Measurements from ENCODE around the gene CHFR. TPM values are rescaled to one million over a fixed set of nuclear protein-coding genes. Genes with fewer than 3 reads are reported as not detected.

Gene CHFR
- polyA plus RNA-seq, 1 donor from 2014 or later = 89.3 TPM

- Histone ChIP-seq H3K9ac (ENCODE audit: low read length) (no peak overlapping the region), H3F3A (ENCODE audit: insufficient read depth, low read length, poor library complexity, severe bottlenecking) (no peaks in the 10 kb centered on the region), H4K20me1 (ENCODE audit: insufficient read depth) (no peaks in the 10 kb centered on the region), H3K79me2 (replicated peaks; ENCODE audit: insufficient read depth, low read length) (no peaks in the 10 kb centered on the region), H3K4me3 (ENCODE audit: low read length) (no peak overlapping the region), H3K27ac (ENCODE audit: low read length) (no peak overlapping the region), H3K9me2 (ENCODE audit: insufficient read depth, low read length) (no peaks in the 10 kb centered on the region), H3K36me3 (ENCODE audit: insufficient read depth, low read length) (peaks cover 4% of the 10 kb centered on the region), H2AFZ (ENCODE audit: low read depth, low read length) (no peak overlapping the region), H3K9me3 (ENCODE audit: low read length) (no peaks in the 10 kb centered on the region), H3K27me3 (ENCODE audit: insufficient read depth, low read depth, low read length) (no peaks in the 10 kb centered on the region), H3K4me2 (ENCODE audit: low read length) (no peak overlapping the region)
- TF ChIP-seq RAD21 (conservative IDR thresholded peaks at IDR 0.05) = no peak
- TF ChIP-seq TAF1 (IDR thresholded peaks at IDR 0.05; ENCODE audit: low read depth) = no peak
- no peak for TF ChIP-seq POLR2AphosphoS5 (IDR thresholded peaks at IDR 0.05)
- no peak for TF ChIP-seq EZH2 (IDR thresholded peaks at IDR 0.05; ENCODE audit: borderline replicate concordance, insufficient read depth, low read length, poor library complexity, severe bottlenecking)
- no peak for TF ChIP-seq REST (IDR thresholded peaks at IDR 0.05; ENCODE audit: borderline replicate concordance)
These were observed 13.2 kb downstream of the CHFR start for GRCh38 chr12:132874175-132874574.

- H3K36me3 ChIP-seq (ENCODE audit: insufficient read depth, low read length) = peaks cover 4% of the 10 kb centered on the region
- no peak for TF ChIP-seq REST (IDR thresholded peaks at IDR 0.05; ENCODE audit: borderline replicate concordance)
- TF ChIP-seq EZH2 (IDR thresholded peaks at IDR 0.05; ENCODE audit: borderline replicate concordance, insufficient read depth, low read length, poor library complexity, severe bottlenecking) = no peak
- no peak for TF ChIP-seq MXI1 (conservative IDR thresholded peaks at IDR 0.05; ENCODE audit: poor library complexity, severe bottlenecking)
- no peak for TF ChIP-seq TAF1 (IDR thresholded peaks at IDR 0.05; ENCODE audit: low read depth)
- no peak for TF ChIP-seq CTCF (IDR thresholded peaks at IDR 0.05; ENCODE audit: poor library complexity, severe bottlenecking)
- TF ChIP-seq EP300 (conservative IDR thresholded peaks at IDR 0.05; ENCODE audit: poor library complexity, severe bottlenecking) = no peak
- TF ChIP-seq RAD21 (conservative IDR thresholded peaks at IDR 0.05) = no peak
- TF ChIP-seq SMC3 (conservative IDR thresholded peaks at IDR 0.05; ENCODE audit: poor library complexity) = no peak
- no peak for TF ChIP-seq POLR2AphosphoS5 (IDR thresholded peaks at IDR 0.05)
- no peaks in the 10 kb centered on the region for H3K79me2 ChIP-seq (replicated peaks; ENCODE audit: insufficient read depth, low read length)
- no peak overlapping the region for H3K27ac ChIP-seq (ENCODE audit: low read length)
- no peaks in the 10 kb centered on the region for H3K9me2 ChIP-seq (ENCODE audit: insufficient read depth, low read length)
- H3K4me2 ChIP-seq (ENCODE audit: low read length) = no peak overlapping the region
- H2AFZ ChIP-seq (ENCODE audit: low read depth, low read length) = no peak overlapping the region
- H3K9me3 ChIP-seq (ENCODE audit: low read length) = no peaks in the 10 kb centered on the region
- H3K9ac ChIP-seq (ENCODE audit: low read length) = no peak overlapping the region
- H3F3A ChIP-seq (ENCODE audit: insufficient read depth, low read length, poor library complexity, severe bottlenecking) = no peaks in the 10 kb centered on the region
- no peaks in the 10 kb centered on the region for H4K20me1 ChIP-seq (ENCODE audit: insufficient read depth)
- H3K4me3 ChIP-seq (ENCODE audit: low read length) = no peak overlapping the region
- H3K27me3 ChIP-seq (ENCODE audit: insufficient read depth, low read depth, low read length) = no peaks in the 10 kb centered on the region
These were observed 13.7 kb downstream of the CHFR start for GRCh38 chr12:132873724-132874123.

All from neural cell (in vitro differentiated cells).